Astrocyte (in vitro differentiated cells and primary cell): ENCODE measurements around the gene ZNF324B.

ENCODE experiments used
- EZH2 ChIP-seq: IDR thresholded peaks from 2 replicates; pipeline ENCODE4 v1.6.1; 2012; ENCODE audit warnings: mild to moderate bottlenecking, low read length, inconsistent platforms; ENCODE audit not compliant: insufficient read depth
- TF ChIP-seq, protein P1 (sequence below): IDR thresholded peaks from 2 replicates; pipeline ENCODE4 v1.5.1; 2011; ENCODE audit warnings: low read depth, mild to moderate bottlenecking, inconsistent platforms, low read length, moderate library complexity; ENCODE audit not compliant: insufficient read depth

- TF ChIP-seq, protein P1, sequence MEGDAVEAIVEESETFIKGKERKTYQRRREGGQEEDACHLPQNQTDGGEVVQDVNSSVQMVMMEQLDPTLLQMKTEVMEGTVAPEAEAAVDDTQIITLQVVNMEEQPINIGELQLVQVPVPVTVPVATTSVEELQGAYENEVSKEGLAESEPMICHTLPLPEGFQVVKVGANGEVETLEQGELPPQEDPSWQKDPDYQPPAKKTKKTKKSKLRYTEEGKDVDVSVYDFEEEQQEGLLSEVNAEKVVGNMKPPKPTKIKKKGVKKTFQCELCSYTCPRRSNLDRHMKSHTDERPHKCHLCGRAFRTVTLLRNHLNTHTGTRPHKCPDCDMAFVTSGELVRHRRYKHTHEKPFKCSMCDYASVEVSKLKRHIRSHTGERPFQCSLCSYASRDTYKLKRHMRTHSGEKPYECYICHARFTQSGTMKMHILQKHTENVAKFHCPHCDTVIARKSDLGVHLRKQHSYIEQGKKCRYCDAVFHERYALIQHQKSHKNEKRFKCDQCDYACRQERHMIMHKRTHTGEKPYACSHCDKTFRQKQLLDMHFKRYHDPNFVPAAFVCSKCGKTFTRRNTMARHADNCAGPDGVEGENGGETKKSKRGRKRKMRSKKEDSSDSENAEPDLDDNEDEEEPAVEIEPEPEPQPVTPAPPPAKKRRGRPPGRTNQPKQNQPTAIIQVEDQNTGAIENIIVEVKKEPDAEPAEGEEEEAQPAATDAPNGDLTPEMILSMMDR: no peak
- no peak for TF ChIP-seq EZH2
These were observed 3.9 kb downstream of the ZNF324B start for GRCh38 chr19:58455306-58455705.
